ENCODE results near the gene FBXO8.

GRCh38 chr4:174214101-174214878, 69.2 kb downstream of the FBXO8 start:
- TF ChIP-seq, protein P1, sequence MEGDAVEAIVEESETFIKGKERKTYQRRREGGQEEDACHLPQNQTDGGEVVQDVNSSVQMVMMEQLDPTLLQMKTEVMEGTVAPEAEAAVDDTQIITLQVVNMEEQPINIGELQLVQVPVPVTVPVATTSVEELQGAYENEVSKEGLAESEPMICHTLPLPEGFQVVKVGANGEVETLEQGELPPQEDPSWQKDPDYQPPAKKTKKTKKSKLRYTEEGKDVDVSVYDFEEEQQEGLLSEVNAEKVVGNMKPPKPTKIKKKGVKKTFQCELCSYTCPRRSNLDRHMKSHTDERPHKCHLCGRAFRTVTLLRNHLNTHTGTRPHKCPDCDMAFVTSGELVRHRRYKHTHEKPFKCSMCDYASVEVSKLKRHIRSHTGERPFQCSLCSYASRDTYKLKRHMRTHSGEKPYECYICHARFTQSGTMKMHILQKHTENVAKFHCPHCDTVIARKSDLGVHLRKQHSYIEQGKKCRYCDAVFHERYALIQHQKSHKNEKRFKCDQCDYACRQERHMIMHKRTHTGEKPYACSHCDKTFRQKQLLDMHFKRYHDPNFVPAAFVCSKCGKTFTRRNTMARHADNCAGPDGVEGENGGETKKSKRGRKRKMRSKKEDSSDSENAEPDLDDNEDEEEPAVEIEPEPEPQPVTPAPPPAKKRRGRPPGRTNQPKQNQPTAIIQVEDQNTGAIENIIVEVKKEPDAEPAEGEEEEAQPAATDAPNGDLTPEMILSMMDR (conservative IDR thresholded peaks at IDR 0.05; ENCODE audit: low read length) = no peak
- no peak for TF ChIP-seq EZH2phosphoT487 (IDR thresholded peaks at IDR 0.05; ENCODE audit: borderline replicate concordance)
